ENCODE data around the gene MED8. TPM values are rescaled to one million over a fixed set of nuclear protein-coding genes. Genes with fewer than 3 reads are reported as not detected.

Gene MED8
- total RNA-seq, 1 experiment from 2014 or later, result 31.1 TPM

DNA sequence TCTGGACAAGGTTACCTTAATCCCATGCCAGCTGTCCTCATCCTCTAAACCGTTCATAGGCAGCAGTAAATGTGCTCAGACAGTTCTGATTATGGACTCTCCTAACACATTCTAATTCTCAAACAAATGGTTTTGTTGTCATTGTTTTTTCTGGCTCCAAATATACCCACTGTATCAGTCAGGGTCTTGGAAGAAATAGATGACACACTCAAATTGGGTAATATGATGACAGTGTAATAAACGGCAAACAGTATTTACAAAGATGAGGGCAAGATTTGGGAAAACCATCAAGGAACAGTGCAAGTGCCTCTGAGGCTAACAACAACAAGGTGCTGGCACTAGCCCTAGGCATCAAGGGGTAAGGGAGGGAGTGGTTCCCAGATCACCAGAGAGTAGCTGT lies 35.1 kb downstream of the MED8 start:
- Mint-ChIP-seq H3K4me1 (ENCODE audit: low read depth, unreplicated experiment) (peaks cover 10% of the 10 kb centered on the region), H3K4me3 (ENCODE audit: low read depth, unreplicated experiment) (no peak overlapping the region), H3K27ac (ENCODE audit: unreplicated experiment) (no peak overlapping the region), H3K36me3 (ENCODE audit: insufficient read depth, unreplicated experiment) (peaks cover 19% of the 10 kb centered on the region), H3K27me3 (ENCODE audit: unreplicated experiment) (no peaks in the 10 kb centered on the region), H3K9me3 (ENCODE audit: low read depth, unreplicated experiment) (no peaks in the 10 kb centered on the region)
- DNase-seq, result no peak
- CTCF ChIA-PET, result no interaction called here
- BruUV-seq (replicated peaks), result no TSS peak
- TF ChIP-seq, protein P1, sequence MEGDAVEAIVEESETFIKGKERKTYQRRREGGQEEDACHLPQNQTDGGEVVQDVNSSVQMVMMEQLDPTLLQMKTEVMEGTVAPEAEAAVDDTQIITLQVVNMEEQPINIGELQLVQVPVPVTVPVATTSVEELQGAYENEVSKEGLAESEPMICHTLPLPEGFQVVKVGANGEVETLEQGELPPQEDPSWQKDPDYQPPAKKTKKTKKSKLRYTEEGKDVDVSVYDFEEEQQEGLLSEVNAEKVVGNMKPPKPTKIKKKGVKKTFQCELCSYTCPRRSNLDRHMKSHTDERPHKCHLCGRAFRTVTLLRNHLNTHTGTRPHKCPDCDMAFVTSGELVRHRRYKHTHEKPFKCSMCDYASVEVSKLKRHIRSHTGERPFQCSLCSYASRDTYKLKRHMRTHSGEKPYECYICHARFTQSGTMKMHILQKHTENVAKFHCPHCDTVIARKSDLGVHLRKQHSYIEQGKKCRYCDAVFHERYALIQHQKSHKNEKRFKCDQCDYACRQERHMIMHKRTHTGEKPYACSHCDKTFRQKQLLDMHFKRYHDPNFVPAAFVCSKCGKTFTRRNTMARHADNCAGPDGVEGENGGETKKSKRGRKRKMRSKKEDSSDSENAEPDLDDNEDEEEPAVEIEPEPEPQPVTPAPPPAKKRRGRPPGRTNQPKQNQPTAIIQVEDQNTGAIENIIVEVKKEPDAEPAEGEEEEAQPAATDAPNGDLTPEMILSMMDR (IDR thresholded peaks at IDR 0.05; ENCODE audit: unreplicated experiment), result no peak
- intact Hi-C loops (cut with micrococcal nuclease; ENCODE audit: unreplicated experiment), result no loop called here

DNA sequence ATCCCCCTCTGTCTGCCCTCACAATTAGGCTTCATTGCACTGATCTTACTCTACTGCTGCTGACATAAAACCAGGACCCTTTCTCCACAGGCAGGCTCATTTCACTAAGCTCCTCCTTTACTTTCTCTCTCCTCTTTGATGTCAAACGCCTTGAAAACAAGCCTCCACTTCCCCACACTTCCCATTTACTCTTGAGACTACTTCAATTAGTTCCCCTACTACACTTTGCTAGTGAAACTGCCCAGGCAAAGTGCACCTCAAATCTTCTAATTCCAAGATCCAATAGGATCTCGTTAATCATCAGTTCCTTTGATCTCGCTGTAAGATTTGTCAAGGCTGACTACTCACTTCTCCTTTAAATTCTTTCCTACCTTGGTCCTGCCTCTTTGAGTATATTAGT lies 36.7 kb downstream of the MED8 start:
- CTCF ChIA-PET, result no interaction called here
- BruUV-seq (replicated peaks), result no TSS peak
- Mint-ChIP-seq H3K27me3 (ENCODE audit: unreplicated experiment) (no peaks in the 10 kb centered on the region), H3K9me3 (ENCODE audit: low read depth, unreplicated experiment) (no peaks in the 10 kb centered on the region), H3K27ac (ENCODE audit: unreplicated experiment) (no peak overlapping the region), H3K4me3 (ENCODE audit: low read depth, unreplicated experiment) (no peak overlapping the region), H3K4me1 (ENCODE audit: low read depth, unreplicated experiment) (peaks cover 20% of the 10 kb centered on the region), H3K36me3 (ENCODE audit: insufficient read depth, unreplicated experiment) (peaks cover 15% of the 10 kb centered on the region)
- intact Hi-C loops (cut with micrococcal nuclease; ENCODE audit: unreplicated experiment), result no loop called here
- no peak for DNase-seq
- TF ChIP-seq, protein P1 (IDR thresholded peaks at IDR 0.05; ENCODE audit: unreplicated experiment), result no peak

DNA sequence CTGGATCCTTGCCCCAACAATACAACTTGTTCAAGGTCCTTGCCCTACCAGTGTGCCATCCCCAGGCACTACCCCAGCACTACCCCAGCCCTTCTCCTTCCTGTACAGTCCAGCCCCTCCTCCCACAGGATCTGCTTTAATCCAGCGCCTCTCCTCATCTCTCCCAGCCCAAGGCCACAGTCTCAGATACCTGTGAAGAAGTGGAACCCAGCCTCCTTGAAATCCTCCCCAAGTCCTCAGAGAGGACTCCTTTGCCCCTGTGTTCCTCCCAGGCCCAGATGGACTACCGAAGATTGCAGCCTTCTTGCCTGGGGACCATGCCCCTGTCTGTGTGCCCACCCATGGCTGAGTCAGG lies 37.3 kb downstream of the MED8 start:
- Mint-ChIP-seq H3K4me1 (ENCODE audit: low read depth, unreplicated experiment) (peaks cover 25% of the 10 kb centered on the region), H3K36me3 (ENCODE audit: insufficient read depth, unreplicated experiment) (peaks cover 15% of the 10 kb centered on the region), H3K4me3 (ENCODE audit: low read depth, unreplicated experiment) (no peak overlapping the region), H3K27ac (ENCODE audit: unreplicated experiment) (no peak overlapping the region), H3K27me3 (ENCODE audit: unreplicated experiment) (no peaks in the 10 kb centered on the region), H3K9me3 (ENCODE audit: low read depth, unreplicated experiment) (no peaks in the 10 kb centered on the region)
- no peak for DNase-seq
- intact Hi-C loops (cut with micrococcal nuclease; ENCODE audit: unreplicated experiment), result no loop called here
- CTCF ChIA-PET, result no interaction called here
- BruUV-seq (replicated peaks), result no TSS peak
- TF ChIP-seq, protein P1 (IDR thresholded peaks at IDR 0.05; ENCODE audit: unreplicated experiment), result no peak

DNA sequence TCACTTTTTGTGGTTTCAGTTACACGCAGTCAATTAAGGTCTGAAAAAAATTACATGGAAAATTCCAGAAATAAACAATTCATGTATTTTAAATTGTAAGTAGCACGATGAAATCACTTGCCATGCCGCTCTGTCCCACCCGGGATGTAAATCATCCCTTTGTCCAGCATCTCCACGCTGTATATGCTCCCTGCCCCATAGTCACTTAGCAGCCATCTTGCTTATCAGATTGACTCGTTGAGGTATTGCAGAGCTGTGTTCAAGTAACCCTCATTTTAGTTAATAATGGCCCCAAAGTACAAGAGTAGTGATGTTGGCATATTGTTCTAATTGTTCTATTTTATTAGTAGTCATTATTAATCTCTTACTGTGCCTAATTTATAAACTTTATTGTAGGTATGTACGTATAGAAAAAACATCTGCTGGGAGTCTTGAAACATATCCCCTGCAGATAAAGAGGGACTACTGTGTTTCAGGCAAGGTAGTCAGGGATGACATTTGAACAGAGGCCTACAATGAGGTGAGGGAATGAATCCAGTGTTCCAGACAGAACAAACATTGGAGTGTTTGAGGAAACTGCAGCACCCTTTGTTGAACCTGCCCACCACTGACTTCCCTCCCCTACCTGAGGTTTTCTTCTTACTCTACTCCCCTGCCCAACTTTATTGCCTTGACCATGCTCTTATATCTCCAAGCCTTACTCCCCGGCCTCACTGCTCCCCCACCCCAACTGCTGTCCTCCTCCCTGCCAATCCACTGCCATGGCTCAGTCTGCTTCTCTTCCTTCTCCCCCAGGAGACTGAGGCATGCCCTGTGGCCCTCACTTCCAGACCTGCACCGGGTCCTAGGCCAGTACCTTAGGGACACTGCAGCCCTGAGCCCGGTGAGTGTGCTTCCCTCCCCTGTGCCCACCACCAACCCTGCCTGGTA lies 37.9 kb downstream of the MED8 start:
- H3K9me3 Mint-ChIP-seq (ENCODE audit: low read depth, unreplicated experiment), result no peaks in the 10 kb centered on the region
- TF ChIP-seq, protein P1 (IDR thresholded peaks at IDR 0.05; ENCODE audit: unreplicated experiment), result no peak

More for the DNA sequence above, 37.9 kb downstream of the MED8 start:
- Mint-ChIP-seq H3K27me3 (ENCODE audit: unreplicated experiment) (no peaks in the 10 kb centered on the region), H3K36me3 (ENCODE audit: insufficient read depth, unreplicated experiment) (peaks cover 15% of the 10 kb centered on the region), H3K4me1 (ENCODE audit: low read depth, unreplicated experiment) (peaks cover 32% of the 10 kb centered on the region), H3K27ac (ENCODE audit: unreplicated experiment) (no peak overlapping the region), H3K4me3 (ENCODE audit: low read depth, unreplicated experiment) (no peak overlapping the region)
- CTCF ChIA-PET, result no interaction called here
- intact Hi-C loops (cut with micrococcal nuclease; ENCODE audit: unreplicated experiment), result no loop called here
- DNase-seq, result no peak
- BruUV-seq (replicated peaks), result no TSS peak
